Effector CD8-positive, alpha-beta T cell (primary cell): ENCODE data around the gene TRPC4AP.
"Not testable (repeated sequence)": the region's sequence is repeated elsewhere in the genome, so short reads cannot be mapped to it uniquely, and the experiment has no call there.

Source experiments
- DNase-seq: peaks from one replicate; lab custom pipeline; 2025; lab: John Stamatoyannopoulos, UW

TRPC4AP gene

GRCh38 chr20:35106827-35107380 is 14.3 kb upstream of the TRPC4AP start:
- no peak for DNase-seq

GRCh38 chr20:35104685-35105295 is 12.2 kb upstream of the TRPC4AP start:
- no peak for DNase-seq

GRCh38 chr20:35101620-35102019 is 9.0 kb upstream of the TRPC4AP start:
- no peak for DNase-seq

- DNase-seq, result no peak
Measured at GRCh38 chr20:35093267-35093884, 769 bp upstream of the TRPC4AP start.

GRCh38 chr20:35091816-35092523 is 637 bp downstream of the TRPC4AP start:
- DNase-seq, result no peak

- no peak for DNase-seq
Measured at GRCh38 chr20:35088231-35089145, 4.1 kb downstream of the TRPC4AP start.

- DNase-seq, result no peak
Measured at GRCh38 chr20:35087791-35088190, 4.8 kb downstream of the TRPC4AP start.

- DNase-seq, result no peak
Measured at GRCh38 chr20:35087355-35087754, 5.3 kb downstream of the TRPC4AP start.

GRCh38 chr20:35085477-35086225 is 7.0 kb downstream of the TRPC4AP start:
- DNase-seq, result no peak

- DNase-seq, result no peak
Measured at GRCh38 chr20:35084998-35085397, 7.6 kb downstream of the TRPC4AP start.

GRCh38 chr20:35080348-35080642 is 12.3 kb downstream of the TRPC4AP start:
- DNase-seq, result not testable (repeated sequence)

GRCh38 chr20:35079472-35080347 is 12.9 kb downstream of the TRPC4AP start:
- DNase-seq, result no peak

- no peak for DNase-seq
Measured at GRCh38 chr20:35077872-35078271, 14.7 kb downstream of the TRPC4AP start.

- no peak for DNase-seq
Measured at GRCh38 chr20:35077341-35077740, 15.3 kb downstream of the TRPC4AP start.

- not testable (repeated sequence) for DNase-seq
Measured at GRCh38 chr20:35071436-35072153, 21.0 kb downstream of the TRPC4AP start.

- DNase-seq, result no peak
Measured at GRCh38 chr20:35066194-35066593, 26.4 kb downstream of the TRPC4AP start.

- DNase-seq, result no peak
Measured at GRCh38 chr20:35065181-35065580, 27.4 kb downstream of the TRPC4AP start.

GRCh38 chr20:35063168-35063567 is 29.4 kb downstream of the TRPC4AP start:
- no peak for DNase-seq

- no peak for DNase-seq
Measured at GRCh38 chr20:35062478-35062877, 30.1 kb downstream of the TRPC4AP start.

- DNase-seq, result no peak
Measured at GRCh38 chr20:35060168-35060567, 32.4 kb downstream of the TRPC4AP start.
